HG02970 (cell line): ENCODE measurements around the gene HIGD2A.

Source experiments
- ATAC-seq: cut with Tn5 transposase; IDR thresholded peaks from one replicate; pipeline ENCODE4 v1.9.1; 2021; ENCODE audit warnings: mild to moderate bottlenecking, moderate library complexity, moderate number of reproducible peaks; ENCODE audit not compliant: unreplicated experiment, low FRiP score

Gene HIGD2A

GRCh38 chr5:176366232-176366894 is 22.2 kb upstream of the HIGD2A start:
- ATAC-seq: no peak

- ATAC-seq: no peak
Measured at GRCh38 chr5:176368726-176369125, 19.8 kb upstream of the HIGD2A start.

GRCh38 chr5:176369934-176370711 is 18.4 kb upstream of the HIGD2A start:
- no peak for ATAC-seq

- no peak for ATAC-seq
Measured at GRCh38 chr5:176371621-176372539, 16.7 kb upstream of the HIGD2A start.

GRCh38 chr5:176373100-176373818 is 15.3 kb upstream of the HIGD2A start:
- ATAC-seq: no peak

- no peak for ATAC-seq
Measured at GRCh38 chr5:176379881-176380280, 8.7 kb upstream of the HIGD2A start.

GRCh38 chr5:176381423-176381822 is 7.1 kb upstream of the HIGD2A start:
- ATAC-seq: no peak

GRCh38 chr5:176381979-176382378 is 6.6 kb upstream of the HIGD2A start:
- ATAC-seq: no peak

GRCh38 chr5:176382721-176383120 is 5.8 kb upstream of the HIGD2A start:
- no peak for ATAC-seq

- no peak for ATAC-seq
Measured at GRCh38 chr5:176383248-176383905, 5.2 kb upstream of the HIGD2A start.

GRCh38 chr5:176383961-176384360 is 4.6 kb upstream of the HIGD2A start:
- no peak for ATAC-seq

GRCh38 chr5:176384366-176384930 is 4.1 kb upstream of the HIGD2A start:
- ATAC-seq: no peak

- ATAC-seq: no peak
Measured at GRCh38 chr5:176384991-176385390, 3.6 kb upstream of the HIGD2A start.

GRCh38 chr5:176386491-176386890 is 2.1 kb upstream of the HIGD2A start:
- no peak for ATAC-seq

GRCh38 chr5:176387384-176387925 is 1.1 kb upstream of the HIGD2A start:
- no peak for ATAC-seq

- no peak for ATAC-seq
Measured at GRCh38 chr5:176388003-176388443, 528 bp upstream of the HIGD2A start.

GRCh38 chr5:176389135-176390123 is 878 bp downstream of the HIGD2A start:
- peak; percentile 32 for ATAC-seq

GRCh38 chr5:176391479-176391878 is 2.9 kb downstream of the HIGD2A start:
- no peak for ATAC-seq
